Skin of body (tissue), 2 donors: ENCODE data around the gene NCOA5. TPM values are rescaled to one million over a fixed set of nuclear protein-coding genes. Genes with fewer than 3 reads are reported as not detected.
"Not testable (repeated sequence)": the region's sequence is repeated elsewhere in the genome, so short reads cannot be mapped to it uniquely, and the experiment has no call there.

Source experiments
- DNase-seq: peaks from one replicate; lab custom pipeline; 2025; lab: John Stamatoyannopoulos, UW
- total RNA-seq: library from RNA; depleted of rRNA; stranded (reverse); fragments of >200 nt; gene quantifications from one replicate; pipeline ENCODE4 v1.2.3, GENCODE V29; 2014

The NCOA5 gene
- total RNA-seq, 1 donor from 2014 or later = 10.8 TPM

DNA sequence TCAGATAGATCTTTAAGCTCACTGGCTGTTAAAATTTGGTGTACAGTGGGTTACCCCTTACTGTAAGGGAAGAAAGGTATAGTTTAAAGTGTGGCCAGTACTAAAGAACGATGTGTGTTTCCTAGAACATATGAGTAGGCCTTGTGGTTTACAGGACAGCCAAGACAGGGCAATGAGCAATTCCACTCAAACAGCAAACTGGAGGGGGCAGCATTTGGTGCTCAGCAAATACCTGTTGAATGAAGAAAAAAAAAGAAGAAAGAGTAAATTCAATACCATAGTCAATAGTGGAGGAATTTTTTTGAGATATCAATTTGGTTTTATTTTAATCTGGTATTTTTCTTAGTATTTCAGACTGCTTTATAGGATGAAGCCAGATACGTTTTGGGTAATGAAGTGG lies 3.8 kb upstream of the NCOA5 start:
- no peak for DNase-seq

GRCh38 chr20:46091622-46092535 lies 2.1 kb upstream of the NCOA5 start:
- DNase-seq = not testable (repeated sequence)

- no peak for DNase-seq
Measured at GRCh38 chr20:46089167-46089416, 670 bp downstream of the NCOA5 start.

GRCh38 chr20:46088409-46089166 lies 1.2 kb downstream of the NCOA5 start:
- no peak for DNase-seq

- DNase-seq = no peak
Measured at GRCh38 chr20:46087161-46087560, 2.6 kb downstream of the NCOA5 start.

- no peak for DNase-seq
Measured at GRCh38 chr20:46085179-46085851, 4.4 kb downstream of the NCOA5 start.

- DNase-seq = no peak
Measured at GRCh38 chr20:46084805-46085178, 5.0 kb downstream of the NCOA5 start.

DNA sequence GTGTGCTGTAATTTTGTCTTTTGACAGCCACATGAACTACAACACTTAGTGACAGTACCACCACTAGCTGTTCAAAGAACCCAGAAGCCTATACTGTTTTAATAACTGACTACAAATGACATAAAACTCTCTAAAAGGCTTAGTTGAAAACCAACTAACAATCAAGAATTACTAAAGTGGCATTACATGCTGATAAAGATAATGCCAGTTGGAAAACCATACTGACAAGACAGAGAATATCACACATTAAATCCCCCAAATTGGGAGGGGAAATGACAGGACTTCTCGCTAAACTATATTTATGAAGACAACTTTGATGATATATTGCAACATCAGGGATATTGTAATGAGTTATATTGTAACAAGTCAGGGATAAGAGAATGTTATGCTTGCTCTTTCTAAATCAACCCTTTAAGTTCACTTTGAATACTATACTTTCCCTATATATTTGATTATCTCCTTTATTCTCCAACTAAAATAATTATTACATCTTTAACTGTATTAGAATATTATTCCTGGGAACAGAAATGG lies 6.2 kb downstream of the NCOA5 start:
- no peak for DNase-seq

GRCh38 chr20:46083101-46083500 lies 6.7 kb downstream of the NCOA5 start:
- DNase-seq = no peak

- no peak for DNase-seq
Measured at GRCh38 chr20:46081074-46081473, 8.7 kb downstream of the NCOA5 start.

- no peak for DNase-seq
Measured at GRCh38 chr20:46078954-46079353, 10.8 kb downstream of the NCOA5 start.

- no peak for DNase-seq
Measured at GRCh38 chr20:46077642-46078305, 12.0 kb downstream of the NCOA5 start.

DNA sequence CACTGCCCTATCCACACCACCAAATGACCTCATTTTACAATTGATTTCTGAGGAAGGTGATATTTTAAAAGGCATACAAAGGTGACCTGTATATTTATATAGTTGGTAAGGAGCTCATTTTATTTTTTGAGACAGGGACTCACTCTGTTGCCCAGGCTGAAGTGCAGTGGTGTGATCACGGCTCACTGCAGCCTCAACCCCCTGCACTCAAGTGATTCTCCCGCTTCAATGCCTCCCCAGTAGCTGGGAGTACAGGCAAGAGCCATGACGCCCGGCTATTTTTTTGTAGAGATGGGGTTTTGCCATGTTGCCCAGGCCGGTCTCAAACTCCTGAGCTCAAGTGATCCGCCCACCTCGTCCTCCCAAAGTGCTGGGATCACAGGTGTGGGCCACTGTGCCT lies 13.0 kb downstream of the NCOA5 start:
- no peak for DNase-seq

GRCh38 chr20:46074006-46074405 lies 15.8 kb downstream of the NCOA5 start:
- no peak for DNase-seq

DNA sequence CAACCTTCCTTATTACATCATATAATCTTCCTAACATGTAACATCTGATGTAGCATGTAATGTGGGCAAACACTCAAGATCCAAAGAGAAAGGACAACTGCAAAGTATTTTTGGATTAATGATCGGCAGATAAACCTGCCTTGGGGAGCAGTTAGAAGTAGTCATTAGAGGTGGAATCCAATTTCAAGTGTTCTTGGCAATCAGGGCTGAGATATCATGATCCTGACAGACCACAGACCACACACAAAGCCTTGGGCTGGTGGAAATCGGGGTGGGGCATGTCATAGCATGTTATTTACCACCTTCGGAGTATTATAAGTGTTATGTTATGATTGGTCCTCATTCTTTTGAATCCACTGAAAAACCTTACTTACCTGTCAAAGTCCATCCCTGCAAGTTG lies 16.3 kb downstream of the NCOA5 start:
- no peak for DNase-seq

DNA sequence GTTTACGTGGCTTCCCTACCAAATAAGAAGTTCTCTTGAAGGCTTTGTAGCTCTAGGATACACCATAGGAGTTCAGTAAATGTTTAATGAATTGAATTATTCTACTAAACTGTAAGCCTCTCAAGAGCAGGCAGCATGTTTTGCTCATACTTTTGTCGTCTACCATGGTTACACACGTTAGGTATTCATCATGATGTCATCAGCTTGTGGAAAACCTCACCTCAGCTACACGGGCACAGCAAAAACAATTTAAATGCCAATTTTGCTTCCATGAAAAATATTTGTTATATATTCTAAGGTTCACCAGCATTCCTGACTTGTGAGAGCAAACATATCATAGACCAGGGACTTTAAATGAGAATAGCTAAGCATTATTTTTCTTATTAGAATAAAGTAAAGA lies 16.7 kb downstream of the NCOA5 start:
- no peak for DNase-seq

DNA sequence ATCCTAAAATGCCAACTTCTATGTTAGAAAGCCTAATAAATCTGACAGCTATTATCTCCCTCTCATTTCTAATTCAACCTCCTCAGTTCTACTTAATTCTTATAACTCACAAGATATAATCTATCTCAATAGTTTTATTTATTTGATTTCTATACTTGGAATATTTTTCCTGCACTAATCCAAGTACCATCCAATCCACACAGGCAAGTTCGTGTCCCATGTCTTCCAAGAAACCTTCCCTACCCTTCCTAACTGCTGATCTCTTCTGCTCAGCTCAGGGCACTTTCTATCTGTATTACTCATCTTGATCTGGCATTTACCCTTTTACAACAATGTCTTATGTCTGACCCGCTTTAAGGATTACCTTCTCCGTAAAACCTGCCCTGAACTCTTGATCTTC lies 18.2 kb downstream of the NCOA5 start:
- DNase-seq = no peak

DNA sequence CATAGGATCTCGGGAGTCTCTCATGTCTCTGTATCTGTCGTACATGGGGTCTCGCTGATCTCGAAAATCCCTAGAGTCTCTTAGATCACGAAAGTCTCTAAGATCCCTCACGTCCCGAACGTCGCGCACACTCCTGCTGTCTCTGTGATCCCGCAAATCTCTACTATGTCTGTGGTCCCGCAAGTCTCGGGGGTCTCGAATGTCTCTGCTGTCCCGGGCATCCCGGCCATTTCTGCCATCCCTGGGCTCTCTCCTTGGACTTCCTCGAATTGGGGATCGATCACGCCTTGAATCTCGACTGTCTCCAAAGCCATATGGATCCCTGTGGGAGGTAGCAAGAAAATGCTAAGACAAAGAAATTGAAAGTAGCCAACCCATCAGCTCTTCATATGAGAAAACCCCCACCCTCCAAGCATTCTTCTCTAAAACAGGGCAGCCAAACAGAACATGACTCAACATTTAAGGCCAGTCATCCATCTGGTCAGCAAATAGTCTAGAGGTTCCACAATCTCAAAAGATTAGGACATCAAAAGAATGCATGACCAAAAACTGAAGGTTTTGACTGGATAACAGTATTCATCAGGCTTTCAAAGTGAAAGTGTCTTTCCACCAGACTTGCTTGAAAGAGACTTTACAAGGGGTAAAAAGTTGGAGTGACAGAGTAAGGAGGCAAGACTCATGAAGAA lies 19.4 kb downstream of the NCOA5 start:
- DNase-seq = no peak

DNA sequence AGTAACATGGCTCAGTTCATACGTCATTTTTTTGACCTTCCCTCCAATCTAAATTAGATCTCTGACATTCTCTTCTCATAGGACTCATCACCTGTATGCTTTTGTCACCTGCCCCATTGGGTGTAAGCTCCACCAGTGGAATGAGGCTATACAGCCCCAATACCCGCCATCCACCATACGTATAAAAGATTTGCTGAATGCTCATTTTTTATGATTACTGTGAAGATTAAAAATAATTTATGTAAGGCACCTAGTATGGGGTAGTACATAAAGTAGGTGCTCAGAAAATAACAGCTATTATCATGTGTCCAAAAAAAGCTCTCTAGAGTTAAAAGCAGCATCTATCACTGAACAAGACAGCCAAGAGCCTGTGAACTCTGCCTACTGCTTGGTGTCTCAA lies 24.1 kb downstream of the NCOA5 start:
- no peak for DNase-seq

DNA sequence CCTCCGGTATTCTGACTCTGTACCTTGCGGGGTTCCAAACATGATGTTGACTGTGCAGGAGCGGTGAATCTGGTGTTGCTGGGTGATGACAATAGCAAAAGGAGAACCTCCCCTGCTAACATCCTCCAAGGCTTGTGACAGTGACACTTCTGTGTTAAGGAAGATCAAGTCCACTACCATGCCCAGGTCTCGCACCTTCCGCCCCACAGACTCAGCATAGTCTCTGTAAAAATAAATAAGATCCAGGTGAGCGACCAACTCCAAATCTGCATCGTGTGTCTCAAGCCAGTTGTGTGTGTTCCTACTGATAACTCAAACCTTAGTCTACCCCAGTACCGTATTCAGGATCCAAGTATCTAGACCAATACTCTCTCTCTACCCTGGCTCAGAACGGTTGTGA lies 24.8 kb downstream of the NCOA5 start:
- no peak for DNase-seq

- DNase-seq = no peak
Measured at GRCh38 chr20:46063652-46064054, 26.1 kb downstream of the NCOA5 start.
